Measurements from ENCODE around the gene ATAD3B.

The ATAD3B gene

DNA sequence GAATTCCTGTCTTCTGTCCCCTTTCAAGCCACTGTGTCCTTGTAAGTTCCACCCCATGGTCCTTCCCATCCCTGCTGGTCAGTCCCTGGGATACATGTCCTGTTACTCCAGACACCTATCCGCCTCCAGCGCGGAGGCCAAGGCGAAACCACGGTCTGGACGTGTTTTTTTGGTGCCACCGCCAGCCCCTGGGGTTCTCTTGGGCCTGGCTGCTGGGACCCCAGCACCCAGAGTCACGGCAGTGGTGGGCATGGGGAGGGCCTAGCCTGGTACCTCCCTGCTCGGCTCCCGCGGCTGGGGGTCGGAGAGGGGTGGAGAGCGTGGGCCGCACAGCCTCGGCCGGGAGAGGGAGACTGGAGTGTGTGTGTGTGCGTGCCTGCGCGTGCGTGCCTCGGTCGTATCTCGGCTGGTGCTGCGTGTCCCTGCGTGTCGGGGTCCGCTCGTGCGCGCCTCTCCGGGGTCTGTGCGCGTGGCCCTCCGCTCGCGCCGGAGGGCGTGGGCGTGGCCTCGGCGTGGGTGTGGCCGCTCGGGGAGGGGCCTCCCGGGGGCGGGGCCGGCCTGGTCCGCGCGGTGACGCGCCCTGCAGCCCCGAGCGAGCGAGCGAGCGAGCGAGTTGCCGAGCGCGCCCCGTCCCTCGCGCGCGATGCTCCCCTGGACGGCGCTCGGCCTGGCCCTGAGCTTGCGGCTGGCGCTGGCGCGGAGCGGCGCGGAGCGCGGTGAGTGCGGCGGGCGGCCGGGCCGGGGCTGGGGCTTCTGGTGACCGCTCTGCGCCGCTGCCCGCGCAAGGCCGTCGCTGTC lies 36.3 kb upstream of the ATAD3B start, which contains the start of gene VWA1:
VWA1 (plus strand) TSS at position 585 of the 798 bp plus-strand sequence; CDS start at position 644, 59 bp downstream.
- Histone ChIP-seq H3K27me3 (ENCODE audit: control insufficient read depth, insufficient read depth, low read length) (peaks cover 3% of the 10 kb centered on the region), H3K9ac (ENCODE audit: low read depth, low read length) (peak within 1 kb of the TSS; percentile 70), H3K36me3 (ENCODE audit: control insufficient read depth, insufficient read depth, low read length) (peaks cover 3% of the 10 kb centered on the region), H3K4me3 (ENCODE audit: low read depth, low read length) (peak within 1 kb of the TSS; percentile 66), H3K4me1 (ENCODE audit: control insufficient read depth, insufficient read depth, low read length) (peaks cover 7% of the 10 kb centered on the region), H3K9me3 (ENCODE audit: control insufficient read depth, insufficient read depth, low read length) (no peaks in the 10 kb centered on the region)

DNA sequence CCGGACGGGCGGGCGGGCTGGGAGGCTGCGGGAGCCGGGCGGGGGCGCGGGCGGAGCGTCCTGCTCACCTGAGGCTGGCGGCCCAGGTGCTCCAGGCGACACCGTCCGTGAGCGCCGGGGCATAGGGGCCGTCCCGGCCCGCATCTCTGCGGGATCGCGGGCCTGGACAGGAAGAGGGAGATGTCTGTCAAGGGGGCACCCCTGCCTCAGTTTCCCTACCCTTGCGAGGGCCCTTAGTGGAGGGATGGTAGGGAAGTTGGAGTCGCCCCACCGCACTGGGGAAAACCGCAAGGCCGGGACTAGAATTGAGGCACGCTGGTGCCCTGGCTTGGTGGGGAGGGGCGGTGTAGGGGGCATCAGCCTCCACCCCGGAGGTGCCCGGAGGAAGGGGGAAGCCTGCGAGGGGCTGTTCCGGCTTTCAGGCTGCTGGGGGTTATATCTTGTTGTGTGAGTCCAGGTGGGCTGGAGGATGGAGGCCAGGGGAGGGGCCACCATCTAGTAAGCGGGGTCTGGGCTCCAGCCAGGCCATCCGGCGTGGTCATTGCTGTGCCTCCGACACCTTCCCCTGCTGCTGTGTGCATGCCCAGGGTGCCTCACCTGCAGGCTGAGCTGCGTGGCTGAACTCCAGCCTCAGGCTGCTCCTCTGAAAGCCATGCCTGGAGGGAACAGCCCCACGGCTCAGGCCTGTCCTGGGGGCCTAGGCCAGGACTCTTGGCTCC lies 35.5 kb upstream of the ATAD3B start:
- Histone ChIP-seq H3K36me3 (ENCODE audit: control insufficient read depth, insufficient read depth, low read length) (peaks cover 4% of the 10 kb centered on the region), H3K4me1 (ENCODE audit: control insufficient read depth, insufficient read depth, low read length) (peaks cover 7% of the 10 kb centered on the region), H3K27me3 (ENCODE audit: control insufficient read depth, insufficient read depth, low read length) (peaks cover 3% of the 10 kb centered on the region), H3K9me3 (ENCODE audit: control insufficient read depth, insufficient read depth, low read length) (no peaks in the 10 kb centered on the region), H3K9ac (ENCODE audit: low read depth, low read length) (peak overlapping the region; percentile 49), H3K4me3 (ENCODE audit: low read depth, low read length) (peak overlapping the region; percentile 53)

DNA sequence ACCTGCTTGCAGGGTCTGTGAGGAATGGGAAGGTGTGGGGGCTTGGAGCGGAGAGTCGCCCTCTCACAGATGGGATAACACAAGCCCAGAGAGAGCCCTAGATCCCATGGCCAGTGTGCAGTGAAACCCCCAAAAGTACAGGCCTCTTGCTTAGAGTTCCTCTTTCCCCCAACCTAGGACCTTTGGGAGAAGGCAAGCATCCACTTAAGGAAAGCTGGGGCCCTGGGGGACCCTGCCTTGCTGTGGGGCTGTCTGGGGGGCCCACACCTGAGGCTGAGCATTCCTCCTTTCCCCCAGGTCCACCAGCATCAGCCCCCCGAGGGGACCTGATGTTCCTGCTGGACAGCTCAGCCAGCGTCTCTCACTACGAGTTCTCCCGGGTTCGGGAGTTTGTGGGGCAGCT lies 34.9 kb upstream of the ATAD3B start:
- Histone ChIP-seq H3K9ac (ENCODE audit: low read depth, low read length) (peak overlapping the region; percentile 49), H3K4me1 (ENCODE audit: control insufficient read depth, insufficient read depth, low read length) (peaks cover 7% of the 10 kb centered on the region), H3K36me3 (ENCODE audit: control insufficient read depth, insufficient read depth, low read length) (peaks cover 5% of the 10 kb centered on the region), H3K27me3 (ENCODE audit: control insufficient read depth, insufficient read depth, low read length) (peaks cover 3% of the 10 kb centered on the region), H3K4me3 (ENCODE audit: low read depth, low read length) (peak overlapping the region; percentile 53), H3K9me3 (ENCODE audit: control insufficient read depth, insufficient read depth, low read length) (no peaks in the 10 kb centered on the region)

- H3K4me1 ChIP-seq (ENCODE audit: control insufficient read depth, insufficient read depth, low read length): peaks cover 7% of the 10 kb centered on the region
- H3K36me3 ChIP-seq (ENCODE audit: control insufficient read depth, insufficient read depth, low read length): peaks cover 5% of the 10 kb centered on the region
- no peak overlapping the region for H3K4me3 ChIP-seq (ENCODE audit: low read depth, low read length)
- no peak overlapping the region for H3K9ac ChIP-seq (ENCODE audit: low read depth, low read length)
- peaks cover 3% of the 10 kb centered on the region for H3K27me3 ChIP-seq (ENCODE audit: control insufficient read depth, insufficient read depth, low read length)
- H3K9me3 ChIP-seq (ENCODE audit: control insufficient read depth, insufficient read depth, low read length): no peaks in the 10 kb centered on the region
Measured at GRCh38 chr1:1437033-1437903, 34.3 kb upstream of the ATAD3B start.

GRCh38 chr1:1437904-1438376 lies 33.6 kb upstream of the ATAD3B start:
- Histone ChIP-seq H3K4me1 (ENCODE audit: control insufficient read depth, insufficient read depth, low read length) (peaks cover 7% of the 10 kb centered on the region), H3K9me3 (ENCODE audit: control insufficient read depth, insufficient read depth, low read length) (no peaks in the 10 kb centered on the region), H3K27me3 (ENCODE audit: control insufficient read depth, insufficient read depth, low read length) (peaks cover 3% of the 10 kb centered on the region), H3K4me3 (ENCODE audit: low read depth, low read length) (no peak overlapping the region), H3K9ac (ENCODE audit: low read depth, low read length) (peak overlapping the region; percentile 12), H3K36me3 (ENCODE audit: control insufficient read depth, insufficient read depth, low read length) (peaks cover 5% of the 10 kb centered on the region)

GRCh38 chr1:1438531-1439381 lies 32.8 kb upstream of the ATAD3B start:
- H3K4me1 ChIP-seq (ENCODE audit: control insufficient read depth, insufficient read depth, low read length): peaks cover 7% of the 10 kb centered on the region
- peaks cover 5% of the 10 kb centered on the region for H3K36me3 ChIP-seq (ENCODE audit: control insufficient read depth, insufficient read depth, low read length)
- H3K9me3 ChIP-seq (ENCODE audit: control insufficient read depth, insufficient read depth, low read length): no peaks in the 10 kb centered on the region
- H3K4me3 ChIP-seq (ENCODE audit: low read depth, low read length): no peak overlapping the region
- H3K27me3 ChIP-seq (ENCODE audit: control insufficient read depth, insufficient read depth, low read length): peaks cover 3% of the 10 kb centered on the region
- peak overlapping the region; percentile 12 for H3K9ac ChIP-seq (ENCODE audit: low read depth, low read length)

DNA sequence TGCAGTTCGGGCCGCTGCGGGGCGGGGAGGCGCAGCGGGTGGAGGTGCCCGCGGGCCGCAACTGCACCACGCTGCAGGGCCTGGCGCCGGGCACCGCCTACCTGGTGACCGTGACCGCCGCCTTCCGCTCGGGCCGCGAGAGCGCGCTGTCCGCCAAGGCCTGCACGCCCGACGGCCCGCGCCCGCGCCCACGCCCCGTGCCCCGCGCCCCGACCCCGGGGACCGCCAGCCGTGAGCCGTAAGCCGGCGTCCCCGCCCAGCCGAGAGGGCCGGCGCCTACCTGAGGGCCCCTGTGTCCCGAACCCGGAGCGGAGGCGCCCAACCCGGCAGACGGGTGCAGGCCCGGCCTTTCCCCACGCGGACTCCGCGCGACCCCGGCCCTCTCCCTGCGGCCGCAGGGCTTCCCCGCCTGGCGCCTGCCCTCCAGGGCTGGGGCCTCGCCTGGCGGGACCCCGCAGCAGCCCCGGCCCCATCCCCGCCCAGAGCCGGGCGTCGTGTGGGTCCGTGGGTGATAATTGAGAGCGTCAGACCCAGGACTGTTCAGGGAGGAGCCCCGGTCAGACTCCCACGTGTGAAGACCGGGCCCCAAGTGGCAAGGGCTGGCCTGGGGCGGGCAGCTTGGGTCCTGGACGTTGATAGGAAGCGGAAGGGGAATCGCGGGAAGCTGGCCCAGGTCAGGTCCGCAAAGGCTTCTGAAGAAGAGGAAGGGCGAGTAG lies 31.9 kb upstream of the ATAD3B start:
- no peak overlapping the region for H3K4me3 ChIP-seq (ENCODE audit: low read depth, low read length)
- peaks cover 3% of the 10 kb centered on the region for H3K27me3 ChIP-seq (ENCODE audit: control insufficient read depth, insufficient read depth, low read length)
- no peaks in the 10 kb centered on the region for H3K9me3 ChIP-seq (ENCODE audit: control insufficient read depth, insufficient read depth, low read length)
- H3K9ac ChIP-seq (ENCODE audit: low read depth, low read length): no peak overlapping the region
- peaks cover 5% of the 10 kb centered on the region for H3K36me3 ChIP-seq (ENCODE audit: control insufficient read depth, insufficient read depth, low read length)
- H3K4me1 ChIP-seq (ENCODE audit: control insufficient read depth, insufficient read depth, low read length): peaks cover 6% of the 10 kb centered on the region

GRCh38 chr1:1440262-1441001 lies 31.1 kb upstream of the ATAD3B start:
- H3K4me1 ChIP-seq (ENCODE audit: control insufficient read depth, insufficient read depth, low read length): peaks cover 3% of the 10 kb centered on the region
- H3K9me3 ChIP-seq (ENCODE audit: control insufficient read depth, insufficient read depth, low read length): no peaks in the 10 kb centered on the region
- no peak overlapping the region for H3K4me3 ChIP-seq (ENCODE audit: low read depth, low read length)
- peaks cover 5% of the 10 kb centered on the region for H3K36me3 ChIP-seq (ENCODE audit: control insufficient read depth, insufficient read depth, low read length)
- peaks cover 3% of the 10 kb centered on the region for H3K27me3 ChIP-seq (ENCODE audit: control insufficient read depth, insufficient read depth, low read length)
- H3K9ac ChIP-seq (ENCODE audit: low read depth, low read length): no peak overlapping the region

DNA sequence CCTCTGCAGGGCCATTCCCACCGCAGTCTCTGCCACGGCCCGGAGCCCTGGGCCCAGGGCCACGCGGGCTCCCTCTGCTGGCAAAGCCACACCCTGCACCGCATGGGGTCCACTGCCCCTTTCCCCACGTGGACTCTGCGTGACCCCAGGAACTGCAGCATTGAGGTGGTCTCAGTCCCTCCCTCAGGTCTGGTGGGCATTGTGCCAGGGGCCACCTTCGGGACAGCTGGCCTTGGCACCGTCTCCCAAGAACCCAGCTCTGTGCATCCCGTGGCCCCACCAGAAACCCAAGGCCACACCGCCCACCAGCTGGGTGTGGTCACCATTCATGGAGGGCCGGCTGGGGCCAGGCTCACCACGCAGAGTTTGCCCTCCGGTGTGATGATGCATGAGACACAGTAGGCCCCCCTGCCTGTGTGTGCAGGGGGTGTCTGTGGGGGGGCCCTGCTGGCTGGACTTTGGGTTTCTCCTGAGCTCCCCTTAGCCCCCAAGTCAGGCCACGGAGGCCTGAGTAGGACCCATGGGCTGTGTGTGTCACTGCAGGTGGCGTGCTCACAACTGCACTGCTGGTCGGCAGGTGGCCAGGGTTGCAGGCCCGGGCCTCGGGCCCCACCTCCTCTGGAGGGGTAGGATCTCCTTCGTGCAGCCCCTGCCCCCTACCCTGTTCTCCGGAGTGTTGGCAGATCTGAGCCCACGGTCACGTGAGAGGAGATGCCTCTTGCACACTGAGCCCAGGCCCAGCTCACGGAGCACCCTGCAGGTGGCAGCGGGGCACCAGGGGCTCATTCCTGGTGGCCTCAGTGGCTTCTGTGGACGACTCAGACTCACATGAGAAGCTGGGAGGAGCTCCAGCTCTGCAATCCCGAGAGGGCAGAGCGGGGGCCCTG lies 30.3 kb upstream of the ATAD3B start:
- H3K4me1 ChIP-seq (ENCODE audit: control insufficient read depth, insufficient read depth, low read length): peaks cover 3% of the 10 kb centered on the region
- peaks cover 5% of the 10 kb centered on the region for H3K36me3 ChIP-seq (ENCODE audit: control insufficient read depth, insufficient read depth, low read length)
- H3K4me3 ChIP-seq (ENCODE audit: low read depth, low read length): no peak overlapping the region
- peaks cover 3% of the 10 kb centered on the region for H3K27me3 ChIP-seq (ENCODE audit: control insufficient read depth, insufficient read depth, low read length)
- peak overlapping the region; percentile 37 for H3K9ac ChIP-seq (ENCODE audit: low read depth, low read length)
- H3K9me3 ChIP-seq (ENCODE audit: control insufficient read depth, insufficient read depth, low read length): no peaks in the 10 kb centered on the region

All from iPS-15b (cell line).